RWPE2 (cell line): Measurements from ENCODE around the gene HEATR5A.

ENCODE experiments used
- ATAC-seq: fragments of 200-7000 bp; cut with Tn5 transposase; 3 replicates; pipeline ENCODE4 v1.9.1; 2021; ENCODE audit warnings: low read depth
- DNase-seq: peaks from one replicate; pipeline ENCODE4 v3.0.0-alpha.2; 2020; ENCODE audit warnings: low spot score
- H3K27ac ChIP-seq: fragments of 450-650 bp; 2 replicates; pipeline ENCODE4 v1.5.1; 2017; ENCODE audit warnings: mild to moderate bottlenecking; ENCODE audit not compliant: poor library complexity, severe bottlenecking
- H3K27me3 ChIP-seq: fragments of 250-450 bp; sonication (Bioruptor Pico); 2 replicates; pipeline ENCODE4 v1.5.1; 2021; ENCODE audit warnings: mild to moderate bottlenecking, moderate library complexity; ENCODE audit not compliant: insufficient read depth, poor library complexity, severe bottlenecking
- H3K36me3 ChIP-seq: fragments of 250-450 bp; sonication (Bioruptor Pico); 2 replicates; pipeline ENCODE4 v1.5.1; 2020; ENCODE audit warnings: low read depth, mild to moderate bottlenecking, moderate library complexity
- H3K4me1 ChIP-seq: fragments of 250-450 bp; sonication (Bioruptor Pico); 2 replicates; pipeline ENCODE4 v1.5.1; 2021; ENCODE audit warnings: mild to moderate bottlenecking, moderate library complexity; ENCODE audit not compliant: insufficient read depth, poor library complexity, severe bottlenecking
- H3K4me3 ChIP-seq: fragments of 250-450 bp; sonication (Bioruptor Pico); 2 replicates; pipeline ENCODE4 v1.5.1; 2021; ENCODE audit warnings: mild to moderate bottlenecking, moderate library complexity; ENCODE audit not compliant: severe bottlenecking
- H3K9me3 ChIP-seq: fragments of 250-450 bp; sonication (Bioruptor Pico); 2 replicates; pipeline ENCODE4 v1.5.1; 2021; ENCODE audit warnings: mild to moderate bottlenecking, moderate library complexity; ENCODE audit not compliant: severe bottlenecking
- TF ChIP-seq, protein P1 (sequence below): fragments of 450-650 bp; IDR thresholded peaks from one replicate; pipeline ENCODE4 v1.5.1; 2017; ENCODE audit warnings: mild to moderate bottlenecking, moderate library complexity; ENCODE audit not compliant: poor library complexity, severe bottlenecking

HEATR5A gene

DNA sequence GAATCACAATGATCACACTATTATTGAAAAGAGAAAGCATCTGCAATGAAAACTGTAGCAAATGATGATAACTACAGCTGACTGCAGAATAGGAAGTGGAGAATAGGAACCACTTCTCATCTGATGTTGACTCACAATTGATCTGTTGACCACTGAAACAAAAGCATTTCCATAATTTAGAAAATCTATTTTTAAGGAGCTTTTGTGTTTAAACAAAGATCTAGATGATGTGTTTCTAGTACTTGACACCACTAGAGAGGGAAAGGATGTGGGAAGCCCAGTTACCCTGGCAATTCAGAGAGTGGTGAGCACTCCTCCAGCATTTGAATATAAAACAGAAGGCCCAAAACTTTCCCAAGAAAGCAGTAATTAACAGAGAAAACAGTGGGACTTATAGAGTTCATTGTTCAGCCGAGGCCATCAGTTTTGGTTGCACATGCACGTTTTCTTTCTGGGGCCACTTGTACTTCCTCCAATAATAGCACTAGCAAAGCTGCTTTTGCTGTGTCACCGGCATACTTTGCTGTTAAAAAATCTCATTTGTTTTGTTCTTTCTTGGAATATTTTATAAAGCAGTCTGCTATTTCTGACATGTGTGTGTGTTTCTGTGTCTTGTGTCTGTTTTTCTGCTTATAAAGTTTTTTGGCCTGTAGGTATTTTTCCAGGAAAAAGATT is 136.6 kb downstream of the HEATR5A start:
- Histone ChIP-seq H3K4me1 (no peaks in the 10 kb centered on the region), H3K4me3 (no peak overlapping the region), H3K9me3 (peaks cover under 1% of the 10 kb centered on the region), H3K27me3 (no peaks in the 10 kb centered on the region), H3K36me3 (no peaks in the 10 kb centered on the region), H3K27ac (no peak overlapping the region)
- ATAC-seq (no peak), DNase-seq (no peak)
- TF ChIP-seq, protein P1, sequence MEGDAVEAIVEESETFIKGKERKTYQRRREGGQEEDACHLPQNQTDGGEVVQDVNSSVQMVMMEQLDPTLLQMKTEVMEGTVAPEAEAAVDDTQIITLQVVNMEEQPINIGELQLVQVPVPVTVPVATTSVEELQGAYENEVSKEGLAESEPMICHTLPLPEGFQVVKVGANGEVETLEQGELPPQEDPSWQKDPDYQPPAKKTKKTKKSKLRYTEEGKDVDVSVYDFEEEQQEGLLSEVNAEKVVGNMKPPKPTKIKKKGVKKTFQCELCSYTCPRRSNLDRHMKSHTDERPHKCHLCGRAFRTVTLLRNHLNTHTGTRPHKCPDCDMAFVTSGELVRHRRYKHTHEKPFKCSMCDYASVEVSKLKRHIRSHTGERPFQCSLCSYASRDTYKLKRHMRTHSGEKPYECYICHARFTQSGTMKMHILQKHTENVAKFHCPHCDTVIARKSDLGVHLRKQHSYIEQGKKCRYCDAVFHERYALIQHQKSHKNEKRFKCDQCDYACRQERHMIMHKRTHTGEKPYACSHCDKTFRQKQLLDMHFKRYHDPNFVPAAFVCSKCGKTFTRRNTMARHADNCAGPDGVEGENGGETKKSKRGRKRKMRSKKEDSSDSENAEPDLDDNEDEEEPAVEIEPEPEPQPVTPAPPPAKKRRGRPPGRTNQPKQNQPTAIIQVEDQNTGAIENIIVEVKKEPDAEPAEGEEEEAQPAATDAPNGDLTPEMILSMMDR, result no peak

- TF ChIP-seq, protein P1, result no peak
- H3K27ac ChIP-seq, result no peak overlapping the region
- no peaks in the 10 kb centered on the region for H3K4me1 ChIP-seq
- no peak overlapping the region for H3K4me3 ChIP-seq
- ATAC-seq (no peak), DNase-seq (no peak)
- H3K9me3 ChIP-seq, result peaks cover 3% of the 10 kb centered on the region
- H3K36me3 ChIP-seq, result no peaks in the 10 kb centered on the region
- H3K27me3 ChIP-seq, result no peaks in the 10 kb centered on the region
These were observed 137.2 kb downstream of the HEATR5A start for GRCh38 chr14:31283153-31283552.

DNA sequence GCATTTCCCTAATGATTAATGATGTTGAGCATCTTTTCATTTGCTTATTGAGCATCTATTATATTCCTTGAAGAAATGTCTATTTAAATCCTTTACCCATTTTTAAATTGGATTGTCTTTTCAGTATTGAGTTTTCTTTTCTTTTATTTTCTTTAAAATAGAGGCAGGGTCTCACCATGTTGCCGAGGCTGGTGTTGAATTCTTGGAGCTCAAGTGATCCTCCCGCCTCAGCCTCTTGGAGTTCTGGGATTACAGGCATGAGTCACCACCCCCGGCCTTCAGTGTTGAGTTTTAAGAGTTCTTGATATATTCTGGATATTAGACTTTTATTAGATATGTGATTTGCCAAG is 139.5 kb downstream of the HEATR5A start:
- no peak overlapping the region for H3K4me3 ChIP-seq
- no peaks in the 10 kb centered on the region for H3K27me3 ChIP-seq
- DNase-seq (no peak), ATAC-seq (no peak)
- H3K36me3 ChIP-seq, result no peaks in the 10 kb centered on the region
- peaks cover 10% of the 10 kb centered on the region for H3K9me3 ChIP-seq
- no peak overlapping the region for H3K27ac ChIP-seq
- H3K4me1 ChIP-seq, result no peaks in the 10 kb centered on the region
- TF ChIP-seq, protein P1, result no peak

DNA sequence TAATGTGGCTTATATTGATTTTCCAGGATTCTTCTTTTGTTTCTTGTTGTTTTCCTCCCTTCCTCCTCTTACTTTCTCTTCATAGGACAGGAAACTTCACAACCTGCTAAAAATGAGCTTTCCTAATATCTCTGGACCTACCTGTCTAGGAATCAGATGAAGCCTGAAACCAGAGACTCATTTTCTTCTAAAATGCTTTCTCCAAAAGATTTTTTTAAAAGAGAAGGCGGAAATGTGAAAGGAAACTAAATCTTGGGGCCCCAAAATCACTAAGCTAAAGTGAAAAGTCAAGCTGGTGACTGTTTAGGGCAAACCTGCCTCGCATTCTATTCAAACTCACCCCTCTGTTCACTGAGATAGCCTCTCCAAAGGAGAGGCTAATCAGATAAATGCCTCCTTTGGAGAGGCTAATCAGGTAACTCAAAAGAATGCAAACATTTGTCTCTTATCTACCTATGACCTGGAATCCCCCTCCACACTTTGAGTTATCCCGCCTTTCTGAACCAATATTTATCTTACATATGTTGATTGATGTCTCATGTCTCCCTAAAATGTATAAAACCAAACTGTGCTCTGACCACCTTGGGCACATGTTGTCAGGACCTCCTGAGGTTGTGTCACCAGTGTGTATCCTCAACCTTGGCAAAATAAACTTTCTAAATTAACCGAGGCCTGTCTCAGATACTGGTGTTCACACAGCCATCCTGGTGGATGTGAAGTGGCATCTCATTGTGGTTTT is 140.0 kb downstream of the HEATR5A start:
- Histone ChIP-seq H3K9me3 (peaks cover 15% of the 10 kb centered on the region), H3K27me3 (no peaks in the 10 kb centered on the region), H3K36me3 (no peaks in the 10 kb centered on the region), H3K4me1 (no peaks in the 10 kb centered on the region), H3K4me3 (no peak overlapping the region), H3K27ac (no peak overlapping the region)
- TF ChIP-seq, protein P1, result no peak
- ATAC-seq, result no peak
- no peak for DNase-seq

DNA sequence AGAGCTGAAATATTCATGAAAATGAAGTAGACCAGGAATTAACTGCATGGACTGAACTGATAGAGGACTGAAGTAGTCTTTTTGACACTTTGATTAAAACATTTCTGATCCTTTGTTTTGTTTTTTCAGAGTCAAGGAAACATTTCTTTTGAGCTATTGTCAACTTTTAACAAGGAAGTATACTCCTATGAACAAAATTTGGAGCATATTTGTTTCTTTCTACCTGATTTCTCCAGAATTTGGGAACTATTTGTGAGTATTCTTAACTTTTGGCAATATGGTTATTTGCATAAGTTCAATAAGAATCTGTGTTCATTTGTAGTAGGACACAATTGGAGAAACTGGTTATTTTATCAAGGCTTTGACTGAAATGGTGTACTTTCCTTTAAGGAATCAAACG is 141.5 kb downstream of the HEATR5A start:
- DNase-seq, result no peak
- no peak overlapping the region for H3K4me3 ChIP-seq
- H3K27me3 ChIP-seq, result no peaks in the 10 kb centered on the region
- H3K4me1 ChIP-seq, result no peaks in the 10 kb centered on the region
- TF ChIP-seq, protein P1, result no peak
- peaks cover 22% of the 10 kb centered on the region for H3K9me3 ChIP-seq
- H3K27ac ChIP-seq, result no peak overlapping the region
- H3K36me3 ChIP-seq, result no peaks in the 10 kb centered on the region
- no peak for ATAC-seq
